Activated naive CD4-positive, alpha-beta T cell treated with Interleukin-2 at 50 U/mL for 16 hours (primary cell): ENCODE data around the gene TOMM22.

Experiments used
- DNase-seq: peaks from one replicate; pipeline ENCODE4 v3.0.0-alpha.2; 2020

The TOMM22 gene

DNA sequence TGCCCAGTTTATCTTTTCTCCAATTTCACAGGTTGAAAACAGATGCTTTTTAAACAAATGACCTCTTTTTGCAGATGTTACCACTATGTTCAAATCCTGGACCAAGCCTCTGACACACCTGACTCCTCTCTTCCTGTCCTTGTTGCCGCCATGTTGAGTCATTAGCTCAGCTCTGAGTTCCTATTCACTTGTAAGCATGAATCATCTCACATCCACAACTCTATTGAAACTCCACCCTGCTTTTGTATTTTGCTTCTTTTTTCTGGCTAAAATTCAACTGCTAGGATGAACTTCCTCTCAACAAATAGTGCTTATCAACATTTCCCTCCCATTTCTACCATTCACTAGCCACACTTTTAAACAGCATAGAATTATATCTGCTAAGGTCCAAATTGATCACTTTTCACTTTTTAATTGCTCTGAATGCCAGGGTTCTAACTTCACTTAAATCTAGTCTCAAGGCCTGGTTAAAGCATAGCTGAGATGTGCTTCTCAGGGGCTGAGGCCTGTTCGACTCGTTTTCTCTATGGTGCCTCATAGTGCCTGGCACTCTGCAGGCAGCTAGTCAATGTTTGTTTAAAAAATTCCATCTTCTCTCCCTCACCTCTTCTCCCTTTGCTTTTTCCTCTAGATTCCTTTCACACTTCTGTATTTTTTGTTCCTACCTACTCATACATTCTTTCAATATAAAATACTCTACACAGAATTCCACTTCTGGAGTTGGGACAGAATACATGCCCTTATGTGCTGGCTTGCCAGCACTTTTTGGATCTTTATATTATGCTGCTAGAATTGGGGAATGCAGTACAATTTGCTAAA lies 15.1 kb downstream of the TOMM22 start:
- DNase-seq: peak; percentile 37

DNA sequence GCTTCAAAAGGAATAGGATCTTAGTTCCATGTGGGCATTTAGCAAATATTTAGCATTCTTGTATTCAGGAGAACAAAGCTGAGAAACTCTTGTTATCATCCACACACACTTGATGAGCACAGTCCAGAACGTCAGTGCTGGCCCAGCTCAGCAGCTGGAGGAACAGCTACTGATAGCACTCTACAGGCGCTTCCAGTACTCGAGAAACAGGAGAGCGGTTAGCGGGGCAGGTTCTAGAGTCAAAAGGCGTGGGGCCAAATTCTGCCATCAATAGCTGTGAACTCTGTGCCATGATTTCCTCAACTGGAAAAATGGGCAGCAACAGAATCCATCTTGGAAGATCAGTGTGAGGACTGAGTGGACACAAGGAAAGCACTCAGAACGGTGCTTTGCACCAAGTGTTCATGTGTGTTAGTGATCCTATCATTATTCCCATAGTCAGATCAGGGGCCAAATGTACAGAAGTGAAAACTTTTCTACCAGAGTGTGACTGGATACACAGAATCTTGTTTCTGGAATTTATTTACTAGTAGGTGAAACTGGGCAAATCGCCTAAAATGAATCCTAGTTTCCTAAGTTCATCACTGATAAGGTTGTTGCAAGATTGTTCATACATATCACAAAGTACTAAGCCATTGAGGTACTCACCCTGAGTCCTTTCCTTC lies 15.8 kb downstream of the TOMM22 start:
- DNase-seq: no peak

DNA sequence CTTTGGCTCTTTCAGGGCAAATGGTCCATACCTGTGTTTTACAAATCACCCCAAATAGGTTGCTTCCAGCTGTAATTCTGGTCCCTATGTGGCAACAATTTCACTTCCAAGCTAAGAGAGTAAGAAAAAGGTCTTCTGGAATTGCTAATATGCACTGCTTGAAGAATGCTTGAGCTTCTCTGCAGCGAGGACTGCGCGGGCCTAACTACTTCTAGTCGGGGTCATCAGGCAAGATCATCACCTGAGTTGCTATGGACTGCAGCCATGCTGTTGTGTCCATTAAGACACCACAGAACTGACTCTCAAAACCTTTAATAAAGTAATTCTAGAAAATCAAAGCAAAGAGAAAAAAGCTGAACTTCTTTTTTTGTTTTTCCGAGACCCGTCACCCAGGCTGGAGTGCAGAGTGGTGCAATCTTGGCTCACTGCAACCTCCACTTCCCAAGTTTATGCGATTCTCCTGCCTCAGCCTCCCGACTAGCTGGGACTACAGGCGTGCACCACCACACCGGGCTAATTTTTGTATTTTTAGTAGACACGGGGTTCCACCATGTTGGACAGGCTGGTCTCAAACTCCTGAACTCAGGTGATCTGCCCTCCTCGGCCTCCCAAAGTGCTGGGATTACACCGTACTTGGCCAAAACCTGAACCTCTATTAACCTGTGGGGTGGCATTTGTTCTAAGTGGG lies 16.8 kb downstream of the TOMM22 start:
- no peak for DNase-seq

DNA sequence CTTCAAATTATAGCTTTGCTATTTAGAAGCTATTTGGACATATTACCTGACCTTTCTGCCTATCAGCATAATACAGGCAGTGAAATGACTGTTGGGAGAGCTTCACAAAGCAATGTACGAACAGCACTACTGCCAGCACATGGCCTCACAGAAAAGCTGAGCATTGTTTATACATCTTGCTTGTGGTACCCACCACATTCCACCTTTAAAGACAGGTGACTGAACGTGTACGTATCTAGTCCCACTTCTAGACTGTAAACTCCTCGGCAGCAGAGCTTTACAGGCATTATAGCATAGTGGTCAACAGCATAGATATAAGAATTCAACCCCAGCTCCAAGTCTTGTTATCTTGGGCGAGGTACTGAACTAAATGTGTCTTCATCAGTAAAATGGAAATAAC lies 17.4 kb downstream of the TOMM22 start:
- no peak for DNase-seq

DNA sequence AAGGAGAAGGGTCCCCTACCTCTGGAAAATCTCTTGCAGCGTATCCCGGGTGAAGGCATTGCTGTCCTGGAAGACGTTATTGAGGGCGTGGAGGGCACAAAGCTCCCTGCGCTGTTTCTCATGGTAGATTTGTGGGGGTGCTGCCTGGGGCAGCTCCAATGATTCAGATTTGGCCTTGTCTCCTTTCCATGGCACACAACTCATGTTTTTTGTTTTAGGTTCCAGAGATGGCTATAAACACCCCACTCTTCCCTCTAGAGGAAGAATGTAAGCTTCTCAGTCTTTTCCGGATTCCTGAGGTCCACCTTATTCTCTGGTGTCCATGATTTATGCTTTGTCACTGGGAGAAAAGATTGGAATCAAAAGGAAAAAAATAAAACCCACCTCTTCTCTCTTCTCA lies 18.0 kb downstream of the TOMM22 start:
- DNase-seq: no peak

DNA sequence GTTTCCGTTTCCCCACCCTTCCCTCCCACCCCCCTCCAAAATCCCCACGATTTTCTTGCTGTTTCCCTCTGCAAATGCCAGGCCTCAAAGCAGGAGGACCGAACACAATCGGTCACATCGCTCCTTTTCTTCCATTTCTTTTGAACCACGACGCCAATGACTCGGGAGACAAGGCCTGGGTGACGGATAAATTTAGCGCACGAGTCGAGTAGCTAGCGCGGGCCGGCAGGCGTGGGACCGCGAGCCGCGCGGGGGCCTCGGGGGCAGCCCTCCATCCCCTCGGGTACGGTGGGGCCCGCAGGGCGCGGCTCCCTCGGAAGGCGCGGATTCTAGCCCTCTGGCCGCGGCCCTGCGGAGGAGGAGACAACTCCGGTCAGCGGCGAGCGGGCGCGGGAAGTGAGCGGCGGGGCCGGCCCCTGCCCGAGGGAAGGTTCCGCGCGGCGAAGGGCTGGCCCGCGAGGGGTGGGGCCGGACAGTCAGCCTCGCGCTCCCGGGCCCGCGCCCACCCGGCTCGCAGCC lies 18.6 kb downstream of the TOMM22 start:
- DNase-seq: no peak

DNA sequence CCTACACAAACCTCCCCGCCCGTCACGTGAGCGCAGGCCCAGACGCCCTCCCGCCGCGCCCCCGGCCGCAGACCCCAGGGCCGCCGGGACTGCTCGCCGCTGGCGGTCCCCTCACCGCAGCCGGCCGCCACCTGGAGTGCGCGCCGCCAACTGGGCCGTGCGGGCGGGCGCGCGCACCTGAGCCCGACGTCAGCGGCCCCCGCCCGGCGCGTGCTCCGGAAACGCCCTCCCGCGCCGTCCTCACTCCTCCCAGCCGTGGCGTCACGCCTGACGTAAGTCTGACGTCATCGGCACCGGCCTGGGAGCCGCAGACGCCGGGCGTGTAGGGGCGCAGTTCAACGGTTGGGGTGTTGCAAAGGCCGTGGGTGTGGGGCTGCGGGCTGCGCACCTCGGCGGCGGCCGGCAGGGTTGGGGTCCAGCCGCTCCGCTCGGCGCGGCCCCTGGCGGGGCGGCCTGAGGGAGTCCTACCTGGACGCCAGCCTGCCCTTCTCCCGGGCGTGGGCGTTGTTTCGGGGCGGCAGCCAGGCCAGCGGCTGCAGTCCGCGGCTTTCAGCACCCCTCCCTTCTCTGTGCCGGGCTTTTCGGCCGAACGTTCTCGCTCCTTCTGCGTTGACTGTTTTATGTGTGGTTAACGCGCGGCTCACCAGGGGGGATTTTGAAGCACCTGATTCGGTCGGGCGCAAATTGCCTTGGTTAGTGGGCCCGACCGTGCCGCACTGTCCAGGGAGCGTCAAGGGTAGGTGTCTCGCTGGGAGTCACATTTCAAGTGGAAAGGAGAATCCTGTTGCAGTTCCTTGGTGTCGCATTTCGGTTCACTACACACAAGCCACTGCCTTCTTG lies 19.3 kb downstream of the TOMM22 start, which contains the start of gene JOSD1:
JOSD1 (minus strand) TSS at position 155 of the 840 bp plus-strand sequence. CDS start 956 bp downstream, outside the sequence.
- DNase-seq: peak; percentile 97

DNA sequence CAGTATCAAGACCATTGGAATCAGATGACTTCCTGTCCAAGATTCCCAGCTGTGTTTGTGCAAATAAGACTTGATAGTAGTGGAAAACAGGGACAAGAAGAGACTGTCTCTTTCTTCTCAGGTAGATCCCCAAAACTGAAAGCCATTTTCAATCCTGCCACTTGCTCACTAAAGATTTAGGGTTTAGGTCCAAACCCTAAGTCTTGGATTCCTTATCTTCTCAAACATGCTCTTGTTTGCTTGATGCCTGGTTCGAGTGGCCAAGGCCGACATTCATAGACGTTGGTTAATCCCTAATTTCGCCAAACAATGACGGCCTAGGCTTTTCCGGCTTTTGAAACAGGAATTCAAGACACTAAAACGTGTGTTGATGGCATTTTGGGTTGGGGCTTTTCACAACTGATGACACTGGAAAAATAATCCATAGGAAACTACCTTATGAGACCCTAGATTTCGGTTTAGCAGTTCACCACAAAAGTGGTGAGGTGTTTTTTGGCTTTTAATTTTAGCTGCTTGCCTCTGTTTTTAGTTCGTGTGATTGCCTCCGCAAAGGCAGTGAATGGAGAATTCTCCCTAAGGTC lies 23.0 kb downstream of the TOMM22 start:
- no peak for DNase-seq

DNA sequence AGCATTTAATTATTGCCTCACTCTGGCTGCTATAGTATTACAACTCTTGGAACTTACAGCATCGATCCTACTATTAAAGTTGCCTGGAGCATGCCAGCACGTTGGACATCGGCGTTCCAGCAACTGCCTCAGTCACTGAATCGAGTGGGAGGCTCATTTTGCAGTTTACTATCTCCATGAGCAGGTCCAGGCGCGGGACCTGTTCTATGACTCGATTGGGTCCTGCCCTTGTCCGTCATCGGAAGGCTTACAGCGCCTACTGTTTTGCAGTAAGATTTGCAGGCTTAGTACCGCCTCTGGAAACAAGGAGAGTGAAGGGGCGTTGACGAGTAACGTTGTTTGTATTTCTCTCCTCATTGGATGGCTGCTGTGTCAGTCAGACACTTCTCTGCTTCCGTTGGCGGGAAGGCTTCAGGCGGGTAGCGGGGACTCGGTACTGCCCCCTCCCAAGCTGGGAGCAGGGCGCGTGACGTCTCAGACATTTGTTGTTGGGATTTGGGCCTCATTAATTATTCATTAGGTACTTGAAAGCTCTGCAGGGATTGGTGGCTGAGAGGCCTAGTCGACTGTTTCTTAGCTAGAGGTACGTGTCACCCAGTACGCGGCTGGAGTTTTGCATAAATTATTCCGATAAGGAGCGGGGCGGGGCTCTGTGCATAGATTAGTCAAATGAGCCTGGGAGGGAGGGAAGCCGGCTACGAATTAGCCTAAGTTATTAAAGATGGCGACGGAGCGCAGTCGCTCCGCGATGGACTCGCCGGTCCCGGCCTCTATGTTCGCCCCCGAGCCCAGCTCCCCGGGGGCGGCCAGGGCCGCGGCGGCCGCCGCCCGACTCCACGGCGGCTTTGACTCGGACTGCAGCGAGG lies 23.7 kb downstream of the TOMM22 start, which contains the start of gene GTPBP1:
GTPBP1 (plus strand) TSS at position 710 of the 866 bp plus-strand sequence; CDS start at position 722, 12 bp downstream.
- peak; percentile 96 for DNase-seq

DNA sequence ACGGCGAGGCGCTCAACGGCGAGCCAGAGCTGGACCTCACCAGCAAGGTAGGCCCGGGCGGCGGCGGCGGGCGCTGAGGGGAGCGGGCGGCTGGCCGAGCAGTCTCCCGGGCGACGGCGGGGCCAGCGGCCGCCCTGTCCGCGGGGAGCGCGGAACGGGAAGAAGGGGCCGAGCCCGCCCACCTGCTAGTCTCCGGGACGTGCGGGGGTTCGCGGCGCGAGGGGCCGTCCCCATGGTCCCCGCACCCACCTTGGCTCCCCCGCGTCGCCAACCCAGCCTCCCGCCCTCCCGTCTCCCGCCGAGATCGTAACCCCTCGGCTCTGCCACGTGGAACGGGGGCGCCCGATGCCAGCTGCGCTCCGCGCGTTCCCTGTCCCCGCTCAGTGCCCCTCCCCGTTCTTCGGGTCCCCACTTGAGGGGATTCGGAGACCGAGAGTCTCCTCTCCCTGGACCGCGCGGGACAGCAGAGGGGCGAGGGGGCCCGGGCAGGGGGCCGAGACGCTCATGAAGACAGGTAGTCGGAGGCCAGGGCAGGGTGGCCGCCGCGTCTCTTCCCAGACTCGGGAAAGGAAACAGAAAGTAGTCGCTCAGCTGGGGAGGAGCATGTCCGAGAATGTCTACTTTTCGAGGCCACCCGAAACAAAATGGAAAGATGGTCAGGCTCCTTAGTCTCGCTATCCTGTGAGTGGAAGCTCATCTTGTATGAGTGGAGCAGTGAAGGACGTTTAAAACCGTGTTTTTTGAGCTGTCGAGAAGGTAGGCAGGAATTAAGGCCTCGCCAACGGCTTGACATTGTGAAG lies 24.5 kb downstream of the TOMM22 start:
- peak; percentile 48 for DNase-seq

DNA sequence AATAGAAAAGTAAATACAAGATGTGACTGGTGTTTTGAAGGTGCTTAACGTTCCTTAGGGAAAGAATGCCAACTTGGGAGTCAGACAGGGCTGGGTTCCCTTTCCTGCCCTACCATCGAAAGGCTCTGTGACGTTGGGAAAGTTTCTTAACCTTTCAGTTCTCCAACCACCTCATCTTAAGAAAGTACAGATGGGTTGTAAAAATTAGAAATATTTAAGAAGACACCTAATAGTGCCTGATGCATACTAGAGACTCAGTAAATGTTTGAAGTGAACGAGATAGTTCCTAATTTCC lies 25.1 kb downstream of the TOMM22 start:
- no peak for DNase-seq

DNA sequence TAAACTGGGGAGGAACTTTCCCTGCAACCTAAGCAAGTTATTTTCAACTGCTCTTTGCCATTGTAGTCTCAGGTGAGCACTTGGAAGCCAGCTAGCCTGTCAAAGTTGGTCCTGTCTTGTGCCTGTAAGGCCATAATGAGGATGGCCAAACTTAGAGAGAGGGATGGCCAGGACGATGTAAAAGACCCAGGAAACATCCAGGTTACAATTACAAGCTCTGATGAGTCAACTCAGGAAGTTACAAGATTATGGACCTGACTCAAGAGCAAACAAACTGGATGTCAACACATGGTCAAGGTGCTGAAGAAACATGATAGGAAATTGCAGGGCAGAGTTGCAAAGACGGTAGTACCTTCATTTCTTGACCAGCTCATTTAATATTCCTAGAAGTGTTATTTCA lies 25.6 kb downstream of the TOMM22 start:
- no peak for DNase-seq

DNA sequence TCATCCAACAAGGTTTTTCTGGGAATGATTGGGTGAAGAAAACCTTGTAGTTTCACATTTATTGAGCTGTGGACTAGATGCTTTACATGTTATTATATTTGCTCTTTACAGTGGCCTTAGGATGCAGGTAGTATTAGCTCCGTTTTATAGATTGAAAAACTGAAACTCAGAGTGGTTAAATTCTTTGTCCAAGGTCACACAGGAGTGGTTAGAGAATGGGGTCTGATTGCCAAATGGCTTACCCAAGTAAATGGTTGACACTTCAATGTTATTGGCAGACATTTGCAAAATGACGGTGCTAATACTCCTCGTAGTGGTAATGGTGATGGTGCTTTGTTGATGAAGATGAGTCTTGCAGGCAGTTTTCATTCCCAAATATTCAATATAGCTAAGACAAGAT lies 26.2 kb downstream of the TOMM22 start:
- no peak for DNase-seq

DNA sequence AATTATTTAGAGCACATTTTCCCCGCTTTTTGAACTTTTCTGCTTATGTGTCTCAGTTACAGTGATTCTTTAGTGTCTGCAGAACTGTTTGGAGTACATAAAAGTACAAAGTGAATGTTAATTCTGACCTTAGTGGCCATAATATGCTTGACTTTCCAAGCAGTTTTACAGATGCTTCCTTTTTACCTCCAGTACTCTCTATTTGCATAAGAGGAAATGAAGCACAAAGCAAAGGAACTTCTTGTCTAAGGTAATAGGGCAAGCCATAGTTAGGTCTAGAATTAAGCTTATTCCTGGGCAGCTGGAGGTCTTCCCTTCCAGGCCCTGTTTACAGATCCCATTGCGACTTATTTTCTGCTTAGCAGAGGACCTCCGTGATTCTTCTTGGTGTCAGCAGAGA lies 27.5 kb downstream of the TOMM22 start:
- no peak for DNase-seq

DNA sequence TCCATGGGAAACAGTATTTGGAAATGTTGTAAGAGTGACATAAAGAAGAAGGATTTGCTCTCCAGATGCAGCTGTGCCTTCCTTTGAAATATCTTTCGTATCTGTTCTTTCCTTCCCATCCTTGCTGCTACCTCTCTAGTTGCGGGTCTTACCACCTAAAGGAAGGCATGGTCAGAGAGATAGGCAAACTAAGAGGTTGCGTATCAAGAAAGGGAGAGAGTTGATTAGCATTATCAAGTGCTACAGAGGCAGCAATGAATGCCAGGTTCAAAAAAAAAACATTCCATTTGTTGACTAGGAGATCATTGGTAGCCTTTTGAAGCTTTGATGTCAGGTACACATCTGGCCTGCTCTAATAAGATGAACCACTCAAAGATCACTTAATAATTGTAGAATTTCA lies 28.6 kb downstream of the TOMM22 start:
- no peak for DNase-seq

DNA sequence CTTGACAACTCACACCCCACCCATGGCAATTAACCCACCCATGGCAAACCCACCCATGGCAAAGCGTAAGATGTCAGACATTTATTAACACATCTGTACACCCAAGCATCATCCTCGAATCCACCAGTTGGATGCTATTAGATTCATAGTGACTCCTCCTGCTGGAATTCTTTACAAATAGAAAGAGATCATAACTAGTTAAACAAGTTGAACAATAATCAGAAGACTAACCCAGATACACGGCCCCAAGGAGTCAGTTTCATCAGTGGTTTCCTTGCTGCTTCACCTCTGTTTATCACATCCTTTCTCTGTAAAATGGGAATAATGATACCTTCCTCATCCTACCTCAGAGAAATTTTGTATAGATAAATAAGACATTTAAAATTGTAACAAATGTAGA lies 29.1 kb downstream of the TOMM22 start:
- DNase-seq: no peak

DNA sequence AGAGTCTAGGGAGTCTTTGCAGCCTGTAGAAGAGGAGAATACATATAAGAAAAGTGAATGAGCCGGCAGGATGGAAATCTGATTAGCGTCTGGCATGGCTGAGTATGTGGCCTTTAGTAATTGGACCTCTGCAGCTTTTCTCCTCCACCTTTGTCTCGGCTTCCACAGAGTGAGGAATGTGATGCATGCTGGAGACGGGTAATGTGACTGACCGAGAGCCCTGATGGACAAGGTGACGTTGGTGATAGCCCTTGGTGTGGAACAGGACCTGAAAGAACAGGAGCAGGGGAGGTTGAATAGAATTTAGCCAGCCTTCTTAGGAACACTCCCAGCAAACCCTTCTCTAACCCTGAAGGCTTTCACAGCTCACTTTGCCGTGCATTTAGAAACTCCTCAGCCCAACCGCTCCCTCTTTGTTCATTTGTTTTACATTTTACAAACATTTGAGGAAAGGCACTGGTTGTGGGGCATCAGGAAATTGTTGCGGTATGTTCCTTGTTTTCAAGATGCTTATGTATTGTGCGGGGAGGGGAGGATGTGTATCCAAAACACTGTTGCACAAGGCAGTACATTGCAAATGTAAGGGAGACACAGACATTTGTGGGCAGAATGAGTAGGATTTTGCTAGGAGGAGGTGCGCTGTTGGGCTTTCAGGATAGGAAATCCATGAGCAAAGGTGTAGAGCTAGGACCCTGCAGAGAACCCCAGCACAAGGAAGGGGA lies 30.9 kb downstream of the TOMM22 start:
- no peak for DNase-seq

DNA sequence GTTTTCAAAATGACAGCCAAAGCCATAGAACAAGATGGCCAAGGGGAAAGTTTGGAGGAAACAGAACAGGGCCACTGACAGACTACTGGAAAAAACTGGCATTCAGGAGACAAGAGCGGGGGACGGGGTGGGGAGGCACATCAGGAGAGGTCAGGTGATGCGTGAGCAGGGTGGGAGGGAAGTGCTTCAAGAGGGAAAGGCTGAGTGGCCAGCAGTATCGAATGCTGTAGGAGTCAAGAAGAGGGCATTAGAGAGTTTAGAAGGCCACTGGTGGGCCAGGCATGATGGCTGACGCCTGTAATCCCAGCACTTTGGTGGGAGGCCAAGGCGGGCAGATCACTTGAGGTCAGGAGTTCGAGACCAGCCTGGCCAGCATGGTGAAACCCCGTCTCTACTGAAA lies 32.2 kb downstream of the TOMM22 start:
- DNase-seq: no peak

DNA sequence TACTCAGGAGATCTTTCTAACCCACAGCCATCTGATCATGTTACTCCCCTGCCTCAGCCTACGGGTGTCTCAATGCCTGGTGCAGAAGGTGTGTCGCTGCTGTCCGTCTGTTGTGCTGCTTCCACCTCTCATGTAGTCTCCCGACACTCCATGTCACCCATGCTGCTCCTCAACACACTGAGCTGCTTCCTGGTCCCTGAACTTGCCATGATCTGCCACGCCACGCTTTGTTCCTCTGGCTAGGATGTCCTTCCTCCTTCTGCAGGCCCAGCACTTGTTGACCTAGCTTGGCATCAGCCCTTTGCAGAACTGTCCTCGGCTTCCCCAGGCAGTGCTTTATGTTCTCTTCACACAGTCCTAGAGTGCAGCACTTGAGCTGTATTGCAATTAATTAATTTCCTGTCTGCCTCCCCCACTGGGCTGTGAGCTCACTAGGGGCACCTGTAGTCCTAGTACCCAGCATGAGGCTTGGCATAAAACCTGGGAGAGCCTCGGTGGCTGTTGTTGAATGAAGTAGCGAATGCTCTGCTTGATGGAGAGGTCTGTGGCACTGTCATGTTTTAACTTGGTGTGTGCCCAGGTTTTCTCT lies 33.5 kb downstream of the TOMM22 start:
- DNase-seq: no peak
